Peyer's patch (tissue), 4 donors: ENCODE measurements around the gene VAV2. TPM values are rescaled to one million over a fixed set of nuclear protein-coding genes. Genes with fewer than 3 reads are reported as not detected.

Experiments
- DNase-seq, 3 donors: peaks; one replicate each; pipeline ENCODE4 v3.0.0-alpha.2; 2017 to 2019
- H3K27ac ChIP-seq, 4 donors: fragments of 200-600 bp; sonication (generic); one replicate each; pipeline ENCODE4 v1.5.1; 2016 to 2019
- H3K27me3 ChIP-seq, 2 donors: fragments of 200-600 bp; sonication (generic); one replicate each; pipeline ENCODE4 v1.5.1; 2019
- H3K36me3 ChIP-seq, 3 donors: fragments of 200-600 bp; sonication (generic); one replicate each; pipeline ENCODE4 v1.5.1; 2016 to 2019
- H3K4me1 ChIP-seq, 4 donors: fragments of 200-600 bp; sonication (generic); one replicate each; pipeline ENCODE4 v1.5.1; 2016 to 2019
- H3K4me3 ChIP-seq, 4 donors: fragments of 200-600 bp; sonication (generic); 1 replicate in 3 of 4; 2 replicates in 1 of 4; pipeline ENCODE4 v1.5.1; 2016 to 2019; ENCODE audit warnings: mild to moderate bottlenecking in 1 of 4
- H3K9me3 ChIP-seq, 4 donors: fragments of 200-600 bp; sonication (generic); one replicate each; pipeline ENCODE4 v1.5.1; 2016 to 2019; ENCODE audit warnings: mild to moderate bottlenecking in 1 of 4
- POLR2A ChIP-seq, 2 donors: fragments of 450-650 bp; IDR thresholded peaks; one replicate each; pipeline ENCODE4 v1.5.1; 2017; ENCODE audit warnings: antibody characterized with exemption in 2 of 2, mild to moderate bottlenecking in 2 of 2, moderate library complexity in 2 of 2
- total RNA-seq, 4 donors: library from RNA; depleted of rRNA; stranded (reverse); fragments of >200 nt; gene quantifications; one replicate each; pipeline ENCODE4 v1.1.0, GENCODE V29; 2016
- TF ChIP-seq, protein P1 (sequence below), 6 experiments: fragments of 450-650 bp in 4 of 6; fragments of 200-600 bp in 2 of 6; sonication (generic) in 1 of 6; IDR thresholded peaks; one replicate each; pipeline ENCODE4 v1.5.1; 2017 to 2019; ENCODE audit warnings: antibody characterized with exemption in 6 of 6, mild to moderate bottlenecking in 3 of 6, moderate library complexity in 1 of 6

The VAV2 gene
- total RNA-seq, 4 donors from 2014 or later, result 47.9 to 61.8 (median 58.9) TPM

GRCh38 chr9:133811471-133811870, 180.7 kb downstream of the VAV2 start:
- peaks cover 0 to 43% (median 0%) of the 10 kb centered on the region in 3 donors for H3K36me3 ChIP-seq
- TF ChIP-seq, protein P1, sequence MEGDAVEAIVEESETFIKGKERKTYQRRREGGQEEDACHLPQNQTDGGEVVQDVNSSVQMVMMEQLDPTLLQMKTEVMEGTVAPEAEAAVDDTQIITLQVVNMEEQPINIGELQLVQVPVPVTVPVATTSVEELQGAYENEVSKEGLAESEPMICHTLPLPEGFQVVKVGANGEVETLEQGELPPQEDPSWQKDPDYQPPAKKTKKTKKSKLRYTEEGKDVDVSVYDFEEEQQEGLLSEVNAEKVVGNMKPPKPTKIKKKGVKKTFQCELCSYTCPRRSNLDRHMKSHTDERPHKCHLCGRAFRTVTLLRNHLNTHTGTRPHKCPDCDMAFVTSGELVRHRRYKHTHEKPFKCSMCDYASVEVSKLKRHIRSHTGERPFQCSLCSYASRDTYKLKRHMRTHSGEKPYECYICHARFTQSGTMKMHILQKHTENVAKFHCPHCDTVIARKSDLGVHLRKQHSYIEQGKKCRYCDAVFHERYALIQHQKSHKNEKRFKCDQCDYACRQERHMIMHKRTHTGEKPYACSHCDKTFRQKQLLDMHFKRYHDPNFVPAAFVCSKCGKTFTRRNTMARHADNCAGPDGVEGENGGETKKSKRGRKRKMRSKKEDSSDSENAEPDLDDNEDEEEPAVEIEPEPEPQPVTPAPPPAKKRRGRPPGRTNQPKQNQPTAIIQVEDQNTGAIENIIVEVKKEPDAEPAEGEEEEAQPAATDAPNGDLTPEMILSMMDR (IDR thresholded peaks at IDR 0.05), result no peak
- no peak for TF ChIP-seq POLR2A (IDR thresholded peaks at IDR 0.05)
- no peak for DNase-seq

DNA sequence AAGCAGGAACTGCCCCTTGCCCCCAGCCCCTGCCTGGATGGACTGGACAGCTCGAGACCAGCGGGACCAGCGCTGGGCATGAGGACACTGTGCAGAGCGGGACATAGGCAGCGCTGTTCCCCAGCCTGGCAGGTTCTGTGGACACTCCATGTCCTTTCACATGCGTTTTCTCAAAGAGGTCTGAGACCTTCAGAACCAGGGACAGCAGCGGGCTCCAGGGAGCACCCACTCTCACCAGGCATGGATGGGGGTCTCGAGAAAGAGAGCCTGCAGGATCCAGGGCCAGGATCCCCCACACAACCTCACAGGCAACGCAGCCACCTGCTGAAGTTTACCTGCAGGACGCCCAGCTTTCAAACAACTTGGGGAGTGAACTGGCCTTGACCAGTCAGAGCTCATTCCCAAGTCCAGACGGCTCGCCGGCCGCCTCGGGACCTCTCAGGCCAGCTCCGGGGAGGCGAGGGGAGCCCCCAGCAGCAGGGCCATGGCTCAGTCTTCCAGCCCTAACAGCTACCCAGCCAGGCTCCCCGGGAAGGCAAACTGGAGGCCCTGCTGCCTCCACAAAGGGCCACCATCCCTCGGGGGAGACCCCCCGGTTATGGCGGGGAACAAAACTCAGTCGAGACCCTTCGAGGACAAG, 181.4 kb downstream of the VAV2 start:
- H3K9me3 ChIP-seq, result no peaks in the 10 kb centered on the region
- no peaks in the 10 kb centered on the region for H3K4me1 ChIP-seq
- H3K27me3 ChIP-seq, result no peaks in the 10 kb centered on the region
- H3K4me3 ChIP-seq, result no peak overlapping the region
- no peak overlapping the region for H3K27ac ChIP-seq
- peaks cover 0 to 51% (median 0%) of the 10 kb centered on the region in 3 donors for H3K36me3 ChIP-seq
- DNase-seq, result no peak
- TF ChIP-seq, protein P1 (IDR thresholded peaks at IDR 0.05), result no peak
- no peak for TF ChIP-seq POLR2A (IDR thresholded peaks at IDR 0.05)

More at GRCh38 chr9:133811471-133811870, 180.7 kb downstream of the VAV2 start:
- H3K9me3 ChIP-seq, result no peaks in the 10 kb centered on the region
- H3K27ac ChIP-seq, result no peak overlapping the region
- H3K4me1 ChIP-seq, result no peaks in the 10 kb centered on the region
- H3K4me3 ChIP-seq, result no peak overlapping the region
- H3K27me3 ChIP-seq, result no peaks in the 10 kb centered on the region

- DNase-seq, result no peak
- Histone ChIP-seq H3K27me3 (no peaks in the 10 kb centered on the region), H3K36me3 (peaks cover 0 to 53% (median 0%) of the 10 kb centered on the region in 3 donors), H3K27ac (no peak overlapping the region), H3K4me1 (no peaks in the 10 kb centered on the region), H3K9me3 (no peaks in the 10 kb centered on the region), H3K4me3 (no peak overlapping the region)
- TF ChIP-seq POLR2A (IDR thresholded peaks at IDR 0.05), result no peak
- TF ChIP-seq, protein P1 (IDR thresholded peaks at IDR 0.05), result no peak
Observed at GRCh38 chr9:133809335-133809734, 182.8 kb downstream of the VAV2 start.

DNA sequence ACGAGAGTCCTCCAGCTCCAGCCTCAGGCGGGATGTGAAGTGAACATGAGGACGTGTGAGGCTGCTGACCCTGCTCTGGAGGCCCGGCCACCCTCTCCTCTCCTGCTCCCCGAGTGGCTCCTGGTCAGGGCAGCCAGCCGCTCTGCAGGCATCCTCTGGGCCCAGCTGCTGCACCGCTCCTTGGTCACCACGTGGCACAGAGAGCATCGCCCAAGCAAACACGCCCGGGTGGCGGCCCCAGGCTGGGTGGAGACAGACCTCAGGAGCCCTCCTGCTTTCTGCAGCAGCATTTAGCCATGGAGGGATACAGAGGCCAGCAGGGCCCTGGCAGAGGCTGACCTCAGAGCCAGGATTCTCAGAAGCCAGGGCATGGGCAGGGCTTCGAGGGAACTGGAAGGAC, 184.3 kb downstream of the VAV2 start:
- Histone ChIP-seq H3K9me3 (no peaks in the 10 kb centered on the region), H3K27me3 (no peaks in the 10 kb centered on the region), H3K4me3 (no peak overlapping the region), H3K36me3 (peaks cover 0 to 53% (median 0%) of the 10 kb centered on the region in 3 donors), H3K4me1 (peaks cover 0 to 4% (median 0%) of the 10 kb centered on the region in 4 donors), H3K27ac (no peak overlapping the region)
- no peak for DNase-seq
- TF ChIP-seq POLR2A (IDR thresholded peaks at IDR 0.05), result no peak
- TF ChIP-seq, protein P1 (IDR thresholded peaks at IDR 0.05), result no peak

DNA sequence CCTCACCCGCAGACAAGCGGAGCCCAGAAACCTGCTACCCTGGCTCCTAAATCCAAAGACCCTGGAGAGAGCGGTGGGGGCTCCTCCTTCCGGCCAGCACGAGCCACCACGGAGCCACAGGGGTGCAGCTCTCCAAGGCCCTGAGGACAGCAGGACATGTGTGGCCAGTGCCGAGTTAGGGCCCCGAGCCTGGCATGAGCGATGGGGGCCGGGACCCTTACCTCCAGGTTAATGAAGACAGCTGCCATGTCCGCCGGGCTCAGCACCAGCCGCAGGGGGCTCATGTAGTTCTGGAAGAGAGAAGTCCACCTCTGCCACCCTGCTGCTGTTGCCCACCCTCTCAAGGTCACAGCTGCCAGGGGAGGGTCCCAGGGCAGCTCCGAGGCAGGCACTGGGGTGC, 185.1 kb downstream of the VAV2 start:
- H3K27ac ChIP-seq, result no peak overlapping the region
- peaks cover 0 to 53% (median 0%) of the 10 kb centered on the region in 3 donors for H3K36me3 ChIP-seq
- H3K9me3 ChIP-seq, result no peaks in the 10 kb centered on the region
- DNase-seq, result no peak
- no peak overlapping the region for H3K4me3 ChIP-seq
- TF ChIP-seq, protein P1 (IDR thresholded peaks at IDR 0.05), result no peak
- TF ChIP-seq POLR2A (IDR thresholded peaks at IDR 0.05), result no peak
- no peaks in the 10 kb centered on the region for H3K27me3 ChIP-seq
- H3K4me1 ChIP-seq, result peaks cover 0 to 4% (median 0%) of the 10 kb centered on the region in 4 donors
